ENCODE measurements around the gene MACROD2. TPM values are rescaled to one million over a fixed set of nuclear protein-coding genes. Genes with fewer than 3 reads are reported as not detected.

MACROD2 gene
- polyA plus RNA-seq, 1 donor: 2.7 TPM

DNA sequence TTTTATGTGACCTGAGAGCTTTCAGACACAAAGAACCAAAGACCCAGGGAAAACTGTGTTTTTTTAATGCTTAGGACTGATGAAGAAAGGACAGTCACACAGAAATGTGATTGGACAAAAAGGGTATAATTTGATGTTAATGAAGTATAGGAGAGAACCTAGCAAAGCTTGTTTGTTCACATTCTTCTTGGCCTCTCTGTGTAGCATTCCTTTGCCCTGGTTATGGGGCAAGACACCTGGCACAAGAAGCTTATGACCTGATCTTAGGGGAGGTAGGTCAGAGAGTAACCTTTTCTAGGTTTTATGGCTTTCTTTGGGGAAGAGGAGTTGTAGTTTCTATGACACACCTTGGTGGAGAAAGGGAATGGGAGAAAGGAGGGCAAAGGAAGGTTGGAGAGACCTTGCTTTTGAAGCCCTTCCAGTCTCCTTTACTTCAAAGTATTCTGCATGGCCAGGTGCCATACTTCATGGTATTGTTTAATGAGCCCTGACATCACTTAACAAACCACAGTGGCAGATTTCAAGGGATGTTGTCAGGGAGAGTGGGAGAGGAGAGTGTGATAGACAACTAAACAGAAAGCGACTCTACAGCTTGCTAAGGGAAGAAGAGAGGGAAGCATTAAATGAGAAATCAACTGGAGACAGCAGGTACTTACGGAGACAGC, 1043.9 kb downstream of the MACROD2 start:
- DNase-seq (ENCODE audit: low read depth): no peak

DNA sequence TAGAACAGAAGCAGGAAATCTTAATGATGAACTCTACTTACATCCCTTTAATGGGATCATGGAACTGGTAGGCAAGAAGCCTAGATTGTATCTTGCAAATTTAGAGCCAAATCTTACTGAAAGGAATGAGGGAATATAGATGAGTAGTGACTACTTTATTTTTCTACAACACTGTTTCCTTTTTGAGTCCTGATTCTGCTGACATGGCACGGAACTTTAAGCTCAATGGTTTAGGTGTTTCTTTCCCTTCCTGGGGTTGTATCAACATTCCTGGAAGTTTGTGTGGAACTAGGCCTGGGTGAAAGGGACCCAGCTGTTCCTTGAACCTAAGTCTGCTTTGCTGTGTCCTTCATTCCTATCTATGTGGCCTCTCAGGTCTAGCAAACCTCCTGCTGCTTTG, 1047.4 kb downstream of the MACROD2 start:
- DNase-seq (ENCODE audit: low read depth): no peak

DNA sequence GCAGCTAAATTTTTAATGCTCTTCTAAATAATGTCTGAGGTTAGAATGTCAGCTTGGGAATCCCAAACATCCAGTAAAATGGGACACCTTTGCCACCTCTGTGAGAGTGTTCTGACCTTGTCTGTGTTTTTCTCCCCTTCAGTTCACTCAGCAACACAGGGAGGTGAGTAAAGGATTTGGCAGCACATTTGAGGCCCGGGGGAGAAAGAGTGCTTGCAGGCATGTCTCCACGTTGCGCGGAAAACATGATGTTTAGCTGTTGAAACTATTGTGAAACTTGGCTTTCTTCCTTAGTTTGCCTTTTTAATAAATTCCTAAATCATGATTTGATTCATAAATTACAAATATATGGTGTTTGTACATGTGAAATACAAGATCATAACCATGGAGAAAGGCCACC, 1049.9 kb downstream of the MACROD2 start:
- DNase-seq (ENCODE audit: low read depth): peak; percentile 80

DNA sequence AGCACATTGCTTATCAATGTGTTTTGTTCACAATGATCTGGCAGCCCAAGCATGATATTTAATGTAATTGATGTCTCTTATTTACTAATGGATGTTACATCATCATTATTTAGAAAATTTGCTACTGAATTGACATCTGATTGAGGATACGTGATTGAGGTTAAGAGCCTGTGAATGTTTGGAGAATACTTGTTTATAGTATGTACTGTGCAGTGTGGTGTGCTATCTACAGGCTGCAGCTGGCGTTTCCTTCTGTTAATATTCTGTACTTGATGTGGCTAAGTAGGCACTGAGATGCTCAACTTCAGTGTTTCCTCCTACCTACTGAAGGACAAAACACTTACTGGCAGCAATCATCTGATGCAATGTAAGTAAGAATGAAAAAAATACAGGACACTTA, 1051.7 kb downstream of the MACROD2 start:
- DNase-seq (ENCODE audit: low read depth): no peak

DNA sequence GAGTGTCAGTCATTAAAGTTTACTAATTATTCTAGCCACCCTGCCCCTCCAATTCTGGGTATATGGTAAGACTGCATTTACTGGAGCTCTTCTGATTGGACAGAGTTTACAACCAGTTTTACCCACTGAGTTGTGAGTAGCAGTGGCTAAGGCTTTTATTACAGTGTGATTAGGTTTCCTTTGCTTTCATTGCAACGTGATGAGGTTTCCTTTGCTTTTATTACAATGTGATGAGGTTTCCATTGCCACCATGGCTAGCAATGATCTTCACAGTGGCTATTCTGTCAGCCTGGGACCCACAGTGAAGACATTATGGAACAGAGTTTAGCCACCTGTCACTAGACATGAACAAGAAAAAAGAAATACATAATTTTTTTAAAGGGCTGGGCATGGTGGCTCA, 1052.3 kb downstream of the MACROD2 start:
- DNase-seq (ENCODE audit: low read depth): no peak

DNA sequence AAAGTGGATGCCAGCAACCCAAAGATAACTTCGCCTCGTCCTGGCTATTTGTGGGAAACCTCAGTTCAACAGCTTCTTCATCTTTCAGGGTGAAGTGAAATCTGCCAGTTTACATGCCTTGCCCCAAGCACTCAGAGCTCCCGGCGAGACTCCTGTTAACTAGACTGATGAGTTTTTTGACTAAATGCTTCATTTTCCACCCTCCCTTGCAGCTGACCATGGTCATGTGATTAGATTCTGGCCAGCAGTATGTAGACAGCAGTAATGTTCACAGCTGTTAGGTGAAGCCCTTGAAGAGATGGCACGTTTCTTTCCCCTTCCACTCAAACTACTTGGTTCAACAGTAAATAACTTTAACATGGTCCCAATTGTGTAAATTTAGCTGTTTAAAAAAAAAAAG, 1060.9 kb downstream of the MACROD2 start:
- DNase-seq (ENCODE audit: low read depth): no peak

DNA sequence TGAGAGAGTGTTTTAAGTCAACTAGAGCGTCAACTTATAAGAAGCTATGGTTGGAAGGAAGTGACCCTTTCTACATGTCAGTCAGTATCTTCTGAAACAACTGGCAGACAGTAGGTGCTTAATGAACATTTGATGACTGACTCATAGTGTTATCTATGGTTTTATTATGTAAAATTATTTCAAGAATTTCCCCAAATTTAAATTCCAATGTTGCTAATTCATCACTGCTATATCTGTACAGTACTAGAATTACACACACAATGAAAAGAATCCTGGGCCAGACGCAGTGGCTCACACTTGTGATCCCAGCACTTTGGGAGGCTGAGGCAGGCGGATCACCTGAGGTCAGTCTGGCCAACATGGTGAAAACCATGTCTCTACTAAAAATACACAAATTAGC, 1063.5 kb downstream of the MACROD2 start:
- DNase-seq (ENCODE audit: low read depth): no peak

DNA sequence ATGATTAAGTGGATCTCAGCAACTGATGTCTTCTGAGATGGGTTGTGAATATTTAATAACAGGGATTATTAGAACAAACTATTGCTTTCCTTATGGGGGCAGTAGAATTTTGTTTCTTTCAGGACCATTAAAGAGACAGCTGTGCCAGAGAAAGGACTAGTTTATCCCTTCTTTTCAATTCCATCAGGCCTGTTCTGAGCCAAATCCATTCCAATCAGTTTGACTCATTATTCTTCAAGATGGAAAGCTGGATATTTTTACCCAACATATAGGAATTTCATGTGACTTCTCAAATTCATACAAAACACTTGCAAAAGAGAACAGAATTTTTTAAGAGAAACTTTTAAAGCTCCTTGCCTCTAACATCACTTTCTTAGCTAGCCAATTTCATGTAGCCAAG, 1064.1 kb downstream of the MACROD2 start:
- peak; percentile 39 for DNase-seq (ENCODE audit: low read depth)

DNA sequence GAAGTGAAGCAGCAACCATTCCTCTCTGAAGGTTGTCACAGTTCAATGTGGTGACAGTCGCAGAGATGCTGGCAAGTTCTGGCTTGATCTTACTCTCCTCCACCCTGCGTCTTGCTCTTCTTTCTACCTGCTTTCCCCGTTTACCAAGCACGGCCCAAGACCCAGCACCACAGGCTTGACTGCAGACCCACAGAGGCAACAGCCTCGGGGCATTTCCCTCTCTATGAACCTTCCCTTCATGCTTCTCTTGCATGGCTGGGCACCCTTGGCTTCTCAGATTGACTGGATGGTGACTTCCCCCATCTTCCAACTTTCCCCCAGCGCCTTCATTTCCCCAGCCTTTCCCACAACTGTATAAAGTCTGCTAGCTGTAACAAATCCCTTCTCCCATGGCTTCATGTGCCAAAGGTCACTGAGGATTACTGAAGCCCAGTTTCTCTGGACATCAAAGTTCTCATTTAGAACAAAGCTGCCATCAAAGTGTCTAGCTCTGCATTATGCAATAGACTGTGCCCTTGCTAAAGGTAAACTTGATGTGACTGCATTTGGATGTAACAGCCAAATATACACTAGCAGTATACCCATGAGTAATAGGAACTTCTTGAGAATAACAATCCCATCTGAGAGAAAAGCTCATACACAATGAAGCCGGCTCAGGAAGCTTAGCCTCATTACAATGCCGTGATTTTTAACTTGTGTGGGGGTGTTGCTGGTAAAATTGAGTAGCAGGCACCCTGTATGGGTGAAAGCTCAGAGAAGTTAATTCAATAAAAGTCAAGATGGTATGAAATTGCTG, 1065.1 kb downstream of the MACROD2 start:
- no peak for DNase-seq (ENCODE audit: low read depth)

DNA sequence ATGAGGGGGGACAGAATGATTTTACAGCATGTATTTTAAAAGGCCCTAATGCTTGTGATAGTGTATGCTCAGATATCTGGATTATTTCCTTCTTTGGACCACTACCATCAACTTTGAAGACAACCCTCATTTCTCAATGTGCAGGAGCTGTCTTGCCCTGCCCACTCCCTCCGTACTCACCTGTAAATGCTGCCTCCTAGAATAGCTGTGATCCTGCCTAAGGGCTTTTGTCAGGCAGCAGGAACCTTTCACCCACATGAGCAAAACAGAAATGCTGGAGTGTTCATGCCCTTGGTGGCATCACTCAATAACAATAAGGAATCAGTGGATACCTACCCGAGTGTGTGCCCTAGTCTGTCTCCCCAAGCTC, 1065.7 kb downstream of the MACROD2 start:
- no peak for DNase-seq (ENCODE audit: low read depth)

DNA sequence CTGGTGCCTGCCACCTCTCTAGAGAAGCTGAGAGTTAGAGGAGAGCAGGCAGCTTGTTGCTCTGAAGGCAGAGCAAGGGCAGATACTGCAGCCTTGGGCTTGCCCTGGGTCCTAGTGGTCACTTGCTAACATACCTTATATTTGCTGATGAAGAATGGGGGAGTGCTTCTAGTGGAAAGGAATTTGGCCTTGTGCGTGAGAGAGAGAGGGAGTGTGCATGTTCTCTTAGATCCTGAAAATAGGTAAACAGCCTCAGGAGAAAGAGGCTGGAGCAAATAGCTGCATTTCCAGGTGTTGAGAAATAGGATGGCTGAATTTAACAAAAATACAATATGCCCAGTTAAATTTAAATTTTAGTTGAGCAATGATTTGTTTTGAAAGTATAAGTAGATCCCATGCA, 1066.6 kb downstream of the MACROD2 start:
- DNase-seq (ENCODE audit: low read depth): no peak

DNA sequence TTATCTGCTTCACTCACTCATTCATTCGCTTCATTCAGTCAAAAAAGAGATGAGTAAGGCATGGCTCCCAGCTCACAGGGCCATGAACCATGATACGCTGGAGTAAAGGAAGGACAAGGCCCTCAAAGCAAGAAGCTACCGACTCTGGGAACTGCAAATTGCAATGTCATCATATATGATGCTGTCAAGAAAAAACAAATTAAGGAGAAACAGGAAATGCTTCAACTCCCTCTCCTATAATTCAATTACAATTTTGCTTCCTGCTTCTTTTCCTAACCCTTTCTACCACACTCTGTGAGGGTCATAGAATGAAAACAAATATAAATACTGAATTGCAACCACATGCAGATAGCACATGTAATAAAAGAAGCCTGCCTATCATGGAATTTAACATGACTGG, 1067.8 kb downstream of the MACROD2 start:
- no peak for DNase-seq (ENCODE audit: low read depth)

DNA sequence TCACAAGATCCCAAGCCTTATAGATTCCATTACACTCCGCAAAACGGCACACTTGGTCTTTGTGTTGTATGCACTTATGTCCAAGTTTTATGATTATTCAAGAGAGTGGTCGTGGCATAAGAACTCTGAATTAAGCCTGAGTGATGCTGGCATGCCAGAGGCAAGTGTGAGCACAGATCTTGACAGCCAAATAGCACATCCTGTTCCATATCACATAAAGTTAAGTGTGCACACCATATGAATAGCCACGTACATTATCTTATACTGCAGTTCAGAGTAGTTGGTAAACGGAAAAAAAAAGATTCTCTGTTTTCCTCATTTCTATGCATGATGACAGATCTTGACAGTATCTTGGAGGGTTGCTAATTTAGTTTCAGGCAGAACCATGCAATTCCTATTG, 1069.4 kb downstream of the MACROD2 start:
- DNase-seq (ENCODE audit: low read depth): no peak

DNA sequence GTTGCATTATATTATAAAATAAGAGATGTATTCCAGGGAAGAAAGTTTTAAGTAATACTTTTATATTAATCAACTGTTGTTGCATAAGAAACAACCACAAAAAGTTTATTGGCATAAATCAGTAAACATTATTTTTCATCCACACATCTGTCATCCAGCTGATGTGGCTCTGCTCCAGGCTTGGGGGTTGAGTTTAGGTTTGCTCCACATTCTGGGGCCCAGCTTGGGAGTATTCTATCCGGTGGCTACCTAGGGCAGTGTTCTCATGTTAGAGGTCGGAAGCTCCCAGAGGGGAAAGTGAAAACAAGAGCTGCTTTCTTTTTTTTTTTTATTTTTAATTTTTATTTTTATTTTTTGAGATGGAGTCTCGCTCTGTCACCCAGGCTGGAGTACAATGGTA, 1070.5 kb downstream of the MACROD2 start:
- no peak for DNase-seq (ENCODE audit: low read depth)

DNA sequence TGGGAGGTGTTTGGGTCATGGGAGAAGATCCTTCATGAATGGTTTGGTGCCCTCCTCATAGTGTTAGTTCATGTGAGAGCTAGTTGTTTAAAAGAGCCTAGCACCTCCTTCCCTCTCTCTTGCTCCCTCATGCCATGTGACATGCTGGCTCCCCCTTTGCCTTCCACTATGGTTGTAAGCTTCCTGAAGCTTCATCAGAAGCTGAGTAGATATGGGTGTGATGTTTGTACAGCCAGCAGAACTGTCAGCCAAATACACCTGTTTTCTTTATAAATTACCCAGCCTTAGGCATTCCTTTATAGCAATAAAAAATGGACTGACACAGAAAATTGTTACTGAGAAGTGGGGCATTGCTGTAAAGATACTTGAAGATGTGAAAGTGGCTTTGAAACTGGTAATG, 1073.2 kb downstream of the MACROD2 start:
- DNase-seq (ENCODE audit: low read depth): no peak

DNA sequence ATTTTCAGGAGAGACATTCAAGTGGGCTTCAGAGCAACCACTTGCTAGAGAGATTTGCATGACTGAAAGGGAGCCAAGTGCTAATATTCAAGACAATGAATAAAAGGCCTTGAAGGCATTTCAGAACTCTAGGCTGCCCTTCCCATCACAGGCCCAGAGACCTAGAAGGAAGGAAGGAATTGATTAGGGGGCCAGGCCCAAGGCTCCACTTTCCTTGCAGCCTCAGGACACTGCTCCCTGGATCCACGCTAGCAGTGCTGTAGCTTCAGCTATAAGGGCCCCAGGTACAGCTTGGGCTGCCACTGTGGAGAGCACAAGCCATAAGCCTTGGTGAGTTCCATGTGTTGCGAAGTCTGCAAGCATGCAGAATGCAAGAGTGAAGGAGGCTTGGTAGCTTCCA, 1074.0 kb downstream of the MACROD2 start:
- no peak for DNase-seq (ENCODE audit: low read depth)

DNA sequence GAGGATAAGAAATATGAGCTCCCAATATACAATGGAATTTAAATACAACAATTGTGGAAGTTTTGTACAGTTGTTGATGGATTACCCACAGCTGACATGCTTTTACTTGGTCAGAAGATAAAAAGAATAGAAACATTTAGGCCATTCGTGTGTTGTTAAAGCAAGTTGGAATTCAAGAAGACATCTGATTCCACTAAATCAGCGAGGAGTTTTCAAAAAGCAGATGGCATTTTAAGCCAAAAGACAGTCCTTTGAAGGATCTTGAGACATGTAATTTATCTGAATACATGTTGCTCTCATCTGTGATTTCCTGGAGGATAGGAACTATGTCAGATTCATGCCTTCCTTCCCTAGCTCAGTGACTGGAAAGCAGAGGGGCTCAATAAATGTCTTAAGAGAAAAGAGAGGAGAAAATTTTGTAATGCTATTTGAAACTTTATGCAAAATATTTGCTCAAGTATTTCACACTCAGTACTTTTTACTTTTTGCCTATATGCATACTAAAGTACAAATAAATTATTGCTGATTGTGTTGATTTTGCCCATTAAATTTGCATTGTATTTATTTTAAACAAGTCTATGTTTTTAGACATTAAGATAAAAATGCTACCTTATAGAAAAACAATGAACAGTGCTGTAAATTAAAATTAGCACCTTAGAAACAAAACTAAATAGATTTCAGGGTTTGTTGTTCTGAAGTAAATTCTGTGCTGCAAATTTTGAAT, 1075.9 kb downstream of the MACROD2 start:
- peak; percentile 56 for DNase-seq (ENCODE audit: low read depth)

DNA sequence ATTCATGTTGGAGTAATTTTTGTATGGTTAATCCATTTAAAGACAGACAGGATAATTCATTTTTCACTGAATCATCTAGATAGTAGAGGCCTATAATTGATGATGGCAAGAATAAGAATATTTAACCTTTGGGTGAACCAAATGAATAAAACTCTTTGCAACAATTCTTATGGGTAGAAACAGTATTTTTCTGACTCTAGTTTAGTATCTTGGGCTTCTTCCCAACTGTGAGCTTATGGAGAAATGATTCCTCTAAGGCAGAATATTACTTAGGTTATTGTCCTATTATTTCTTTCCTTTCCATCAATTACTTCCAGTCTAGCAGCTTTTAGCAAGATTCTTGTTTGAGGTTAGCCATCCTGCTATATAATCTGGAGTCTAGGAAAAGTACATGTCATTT, 1077.0 kb downstream of the MACROD2 start:
- no peak for DNase-seq (ENCODE audit: low read depth)

DNA sequence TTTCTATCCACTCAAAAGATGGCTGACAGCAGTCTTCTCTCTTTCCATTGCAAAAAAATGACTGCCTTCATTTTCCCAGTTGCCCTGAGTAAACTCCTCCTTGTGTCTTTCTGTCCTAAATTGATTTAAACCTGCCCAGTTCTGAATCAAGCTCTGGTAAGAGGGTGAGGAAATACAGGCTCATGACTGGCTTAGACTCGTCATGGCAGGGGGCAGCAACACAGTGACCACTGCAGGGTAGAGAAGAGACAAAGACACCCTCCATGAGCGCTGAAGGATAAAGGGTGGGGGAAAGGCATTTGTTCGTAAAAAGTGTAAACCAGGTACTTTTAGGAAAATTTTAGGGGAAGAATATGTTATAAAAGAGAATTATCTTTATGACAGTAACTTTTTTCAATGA, 1080.3 kb downstream of the MACROD2 start:
- no peak for DNase-seq (ENCODE audit: low read depth)

DNA sequence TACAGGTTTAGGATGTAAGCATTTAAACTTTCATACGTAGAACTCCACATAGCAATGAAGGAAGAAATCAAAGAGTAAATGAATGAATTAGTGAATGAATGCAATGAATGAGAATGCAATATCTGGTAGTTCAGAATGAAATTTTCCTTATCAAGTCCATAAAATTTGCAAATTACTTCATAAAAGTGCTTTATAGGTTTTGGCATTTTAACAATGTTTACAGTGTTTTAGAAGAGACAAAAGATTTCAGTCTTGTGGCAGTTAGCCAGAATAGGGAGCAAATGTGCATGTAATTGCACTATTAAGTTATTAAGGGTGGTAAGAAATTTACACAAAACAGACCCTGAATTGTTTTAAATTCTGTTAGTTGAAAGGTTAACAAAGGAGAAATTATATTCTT, 1081.5 kb downstream of the MACROD2 start:
- no peak for DNase-seq (ENCODE audit: low read depth)

DNA sequence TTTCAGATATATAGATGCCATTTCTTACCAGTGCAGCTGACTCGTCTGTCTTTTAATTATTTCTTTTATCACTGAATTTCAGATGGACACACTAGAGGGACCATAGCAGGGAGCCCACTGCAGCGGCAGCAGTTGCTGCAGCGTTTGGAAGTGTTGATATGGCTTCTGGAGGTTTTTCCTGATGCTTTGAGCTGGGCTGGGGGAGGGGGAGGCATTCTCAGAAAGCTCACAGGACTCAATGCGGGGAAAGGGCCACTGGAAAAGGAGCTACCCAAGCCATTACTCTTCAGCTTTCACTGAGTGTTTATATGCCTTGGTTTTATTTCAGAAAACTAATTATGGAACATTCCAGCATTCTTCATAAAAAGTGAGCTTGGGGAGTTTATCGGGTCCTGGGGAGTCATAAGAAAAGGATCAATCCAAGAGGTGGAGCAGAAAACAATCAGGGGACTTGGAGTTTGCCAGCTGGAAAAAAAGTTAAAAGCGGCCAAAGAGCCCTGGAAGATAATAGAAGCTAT, 1082.5 kb downstream of the MACROD2 start:
- no peak for DNase-seq (ENCODE audit: low read depth)

DNA sequence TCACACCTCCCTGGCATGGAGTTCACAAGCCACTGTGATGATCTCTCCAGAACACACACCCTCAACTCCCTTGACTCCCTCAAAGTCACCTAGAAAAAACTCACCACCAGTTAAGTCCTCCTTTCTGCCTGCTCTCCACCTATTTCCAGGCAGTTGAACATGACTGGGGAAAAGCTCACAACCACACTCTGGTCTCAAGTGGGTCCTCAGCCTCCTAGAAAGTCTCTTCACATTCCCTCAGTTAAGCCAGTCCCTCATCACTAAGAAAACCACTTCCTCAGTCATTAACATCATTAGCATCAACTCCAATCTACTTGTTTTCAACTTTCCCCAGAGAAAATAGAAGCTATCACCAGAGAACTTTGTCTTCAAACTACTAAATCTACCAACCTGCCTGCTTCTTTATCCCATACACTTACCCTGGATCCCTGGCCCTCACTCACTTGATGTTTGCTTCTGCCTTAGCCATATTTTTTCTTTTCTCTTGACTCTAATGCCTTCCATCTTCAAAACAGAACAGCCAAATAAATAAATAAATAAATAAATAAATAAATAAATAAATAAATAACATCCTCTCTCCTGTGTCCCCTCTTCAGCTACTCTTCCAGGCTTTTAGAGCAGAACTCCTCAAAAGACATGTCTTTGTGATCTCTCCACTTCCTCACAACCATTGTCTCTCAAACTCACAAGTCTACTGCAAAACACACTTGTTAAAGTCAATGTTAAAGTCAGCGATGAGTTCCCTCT, 1084.5 kb downstream of the MACROD2 start:
- DNase-seq (ENCODE audit: low read depth): no peak
